HK-2 (cell line): Measurements from ENCODE around the gene PDE7B.
"Not testable (repeated sequence)": the region's sequence is repeated elsewhere in the genome, so short reads cannot be mapped to it uniquely, and the experiment has no call there.

Experiments used
- DNase-seq: peaks from one replicate; pipeline ENCODE4 v3.0.0-alpha.2; 2018; ENCODE audit not compliant: unreplicated experiment

The PDE7B gene

GRCh38 chr6:136184738-136185137 is 333.2 kb downstream of the PDE7B start:
- no peak for DNase-seq

GRCh38 chr6:136186363-136186762 is 334.9 kb downstream of the PDE7B start:
- no peak for DNase-seq

GRCh38 chr6:136188486-136188885 is 337.0 kb downstream of the PDE7B start:
- no peak for DNase-seq

GRCh38 chr6:136189104-136189503 is 337.6 kb downstream of the PDE7B start:
- no peak for DNase-seq

GRCh38 chr6:136191606-136192312 is 340.3 kb downstream of the PDE7B start:
- DNase-seq = no peak

GRCh38 chr6:136192902-136193301 is 341.4 kb downstream of the PDE7B start:
- no peak for DNase-seq

GRCh38 chr6:136201732-136202131 is 350.2 kb downstream of the PDE7B start:
- no peak for DNase-seq

- no peak for DNase-seq
Measured at GRCh38 chr6:136208783-136209182, 357.3 kb downstream of the PDE7B start.

GRCh38 chr6:136209496-136209895 is 358.0 kb downstream of the PDE7B start:
- DNase-seq = no peak

GRCh38 chr6:136210398-136211165 is 359.1 kb downstream of the PDE7B start:
- no peak for DNase-seq

GRCh38 chr6:136212608-136213007 is 361.1 kb downstream of the PDE7B start:
- no peak for DNase-seq

- DNase-seq = no peak
Measured at GRCh38 chr6:136213012-136213539, 361.6 kb downstream of the PDE7B start.

GRCh38 chr6:136213853-136214252 is 362.4 kb downstream of the PDE7B start:
- no peak for DNase-seq

- no peak for DNase-seq
Measured at GRCh38 chr6:136216503-136217401, 365.3 kb downstream of the PDE7B start.

- not testable (repeated sequence) for DNase-seq
Measured at GRCh38 chr6:136224974-136225373, 373.5 kb downstream of the PDE7B start.

- peak; percentile 11 for DNase-seq
Measured at GRCh38 chr6:136225496-136225895, 374.0 kb downstream of the PDE7B start.

- DNase-seq = peak; percentile 58
Measured at GRCh38 chr6:136226027-136226673, 374.6 kb downstream of the PDE7B start.

- DNase-seq = peak; percentile 26
Measured at GRCh38 chr6:136226674-136227377, 375.3 kb downstream of the PDE7B start.

- no peak for DNase-seq
Measured at GRCh38 chr6:136228814-136229213, 377.3 kb downstream of the PDE7B start.

- DNase-seq = no peak
Measured at GRCh38 chr6:136230219-136230853, 378.8 kb downstream of the PDE7B start.
